SK-N-SH (cell line): Measurements from ENCODE around the gene USP48. TPM values are rescaled to one million over a fixed set of nuclear protein-coding genes. Genes with fewer than 3 reads are reported as not detected.

Source experiments
- CTCF ChIA-PET: fragments of 300-600, 350-600 bp; formaldehyde crosslinking; extraction: SDS; loops from one replicate; lab custom pipeline; 2021; lab: Yijun Ruan, JAX
- POLR2A ChIA-PET: fragments of 350-600 bp; sonication (Branson Sonifier 250); formaldehyde crosslinking; extraction: SDS; loops from one replicate; lab custom pipeline; 2020; ENCODE audit warnings: antibody characterized with exemption, inconsistent platforms; lab: Yijun Ruan, JAX
- DNase-seq: peaks from one replicate; pipeline ENCODE4 v3.0.0; 2012
- H2AFZ ChIP-seq: fragments of 200-600 bp; sonication (generic); 2 replicates; pipeline ENCODE4 v1.8.1; 2016; ENCODE audit warnings: antibody characterized with exemption, mild to moderate bottlenecking, low read depth
- H3F3A ChIP-seq: fragments of 200-600 bp; sonication (generic); replicated peaks from 2 replicates; pipeline ENCODE3; 2016; ENCODE audit warnings: antibody characterized with exemption, mild to moderate bottlenecking; ENCODE audit not compliant: insufficient read depth
- H3K27ac ChIP-seq, 2 experiments: fragments of 200-500 bp in 1 of 2; fragments of 200-600 bp in 1 of 2; sonication (Bioruptor generic) in 1 of 2; sonication (generic), shearing (Covaris generic) in 1 of 2; 2 replicates each; pipeline versions ENCODE4 v1.5.1 to v1.6.1; 2014 to 2016; ENCODE audit warnings: low read depth in 2 of 2, inconsistent platforms in 1 of 2, low read length in 1 of 2, mild to moderate bottlenecking in 1 of 2, mixed read lengths in 1 of 2
- H3K27me3 ChIP-seq: fragments of 200-600 bp; sonication (generic), shearing (Covaris generic); 2 replicates; pipeline ENCODE4 v1.6.1; 2016; ENCODE audit warnings: mixed run types; ENCODE audit not compliant: insufficient read depth
- H3K36me3 ChIP-seq, 2 experiments: fragments of 200-500 bp in 1 of 2; fragments of 200-600 bp in 1 of 2; sonication (Bioruptor generic) in 1 of 2; sonication (generic) in 1 of 2; replicated peaks in 1 of 2; 2 replicates each; pipeline versions ENCODE3 to v1.5.1; 2014 to 2016; ENCODE audit warnings: low read length in 1 of 2, mild to moderate bottlenecking in 1 of 2; ENCODE audit not compliant: insufficient read depth in 2 of 2, control insufficient read depth in 1 of 2
- H3K4me1 ChIP-seq, 2 experiments: fragments of 200-500 bp in 1 of 2; fragments of 200-600 bp in 1 of 2; sonication (Bioruptor generic) in 1 of 2; sonication (generic), shearing (Covaris generic) in 1 of 2; 2 replicates each; pipeline versions ENCODE4 v1.5.1 to v1.6.1; 2014 to 2016; ENCODE audit warnings: low read depth in 1 of 2, low read length in 1 of 2, mixed run types in 1 of 2; ENCODE audit not compliant: insufficient read depth in 2 of 2, control insufficient read depth in 1 of 2
- H3K4me2 ChIP-seq: fragments of 200-600 bp; sonication (generic), shearing (Covaris generic); 2 replicates; pipeline ENCODE4 v1.6.1; 2017; ENCODE audit warnings: mixed run types
- H3K4me3 ChIP-seq, 2 experiments: fragments of 200-500 bp in 1 of 2; fragments of 200-600 bp in 1 of 2; sonication (Bioruptor generic) in 1 of 2; sonication (generic), shearing (Covaris generic) in 1 of 2; 2 replicates each; pipeline versions ENCODE4 v1.5.1 to v1.8.1; 2014 to 2016; ENCODE audit warnings: low read depth in 2 of 2, inconsistent platforms in 1 of 2, low read length in 1 of 2, mild to moderate bottlenecking in 1 of 2, mixed read lengths in 1 of 2, moderate library complexity in 1 of 2
- H3K79me2 ChIP-seq: fragments of 200-600 bp; sonication (generic); 2 replicates; pipeline ENCODE4 v1.8.1; 2017; ENCODE audit warnings: mild to moderate bottlenecking; ENCODE audit not compliant: insufficient read depth
- H3K9ac ChIP-seq: fragments of 200-600 bp; sonication (generic); 2 replicates; pipeline ENCODE4 v1.6.1; 2017; ENCODE audit warnings: mixed run types
- H3K9me2 ChIP-seq: fragments of 200-600 bp; sonication (generic); 2 replicates; pipeline ENCODE4 v1.6.1; 2017; ENCODE audit warnings: mixed run types
- H3K9me3 ChIP-seq: fragments of 200-600 bp; sonication (generic); 2 replicates; pipeline ENCODE4 v1.6.1; 2017; ENCODE audit warnings: mixed run types, mild to moderate bottlenecking, moderate library complexity
- H4K20me1 ChIP-seq: fragments of 200-600 bp; sonication (generic); 2 replicates; pipeline ENCODE4 v1.6.1; 2017; ENCODE audit warnings: mild to moderate bottlenecking, mixed run types; ENCODE audit not compliant: insufficient read depth
- CHD2 ChIP-seq: fragments of 150-350 bp; IDR thresholded peaks from 2 replicates; pipeline ENCODE4 v1.6.1; 2018; ENCODE audit warnings: low read length; ENCODE audit not compliant: partially characterized antibody
- CTCF ChIP-seq: fragments of 200-600 bp; sonication (generic); IDR thresholded peaks from 2 replicates; pipeline ENCODE4 v1.6.1; 2017; ENCODE audit warnings: antibody characterized with exemption, mild to moderate bottlenecking, moderate library complexity
- ELF1 ChIP-seq: IDR thresholded peaks from 2 replicates; pipeline ENCODE4 v1.4.0; 2012
- FOXJ3 ChIP-seq: sonication (generic); formaldehyde crosslinking; IDR thresholded peaks from 2 replicates; pipeline ENCODE4 v1.5.1; 2020; ENCODE audit warnings: mild to moderate bottlenecking, missing genetic modification reagents
- GABPA ChIP-seq: IDR thresholded peaks from 2 replicates; pipeline ENCODE4 v1.4.0; 2012; ENCODE audit warnings: low read depth, mild to moderate bottlenecking
- GATA2 ChIP-seq: sonication (generic); formaldehyde crosslinking; IDR thresholded peaks from 2 replicates; pipeline ENCODE4 v1.5.0; 2020; ENCODE audit warnings: mild to moderate bottlenecking, missing genetic modification reagents
- IRF3 ChIP-seq: fragments of 150-350 bp; IDR thresholded peaks from 2 replicates; pipeline ENCODE4 v1.6.1; 2016; ENCODE audit warnings: mild to moderate bottlenecking, low read depth, low read length
- JUND ChIP-seq: IDR thresholded peaks from 2 replicates; pipeline ENCODE4 v1.4.0; 2012
- MAX ChIP-seq: IDR thresholded peaks from 2 replicates; pipeline ENCODE4 v1.4.0; 2012; ENCODE audit warnings: low read depth
- MEF2A ChIP-seq: IDR thresholded peaks from 2 replicates; pipeline ENCODE4 v1.4.0; 2012; ENCODE audit warnings: low read depth, borderline replicate concordance
- MXI1 ChIP-seq: IDR thresholded peaks from 2 replicates; pipeline ENCODE4 v1.6.1; 2012; ENCODE audit warnings: mild to moderate bottlenecking, low read depth, low read length, improper control_type of control experiment
- NFIC ChIP-seq: IDR thresholded peaks from 2 replicates; pipeline ENCODE4 v1.4.0; 2012; ENCODE audit warnings: borderline replicate concordance
- NRF1 ChIP-seq: IDR thresholded peaks from 2 replicates; pipeline ENCODE4 v1.6.1; 2012; ENCODE audit warnings: low read depth, mild to moderate bottlenecking, low read length
- PBX3 ChIP-seq: IDR thresholded peaks from 2 replicates; pipeline ENCODE4; 2012
- RAD21 ChIP-seq: IDR thresholded peaks from 2 replicates; pipeline ENCODE4 v1.6.1; 2012; ENCODE audit warnings: mild to moderate bottlenecking, low read length
- REST ChIP-seq: IDR thresholded peaks from 2 replicates; pipeline ENCODE4 v1.6.1; 2012; ENCODE audit warnings: mild to moderate bottlenecking, low read depth, low read length, moderate library complexity
- RFX5 ChIP-seq: IDR thresholded peaks from 2 replicates; pipeline ENCODE4 v1.6.1; 2012; ENCODE audit warnings: mild to moderate bottlenecking, improper control_type of control experiment, low read length
- RXRA ChIP-seq: IDR thresholded peaks from 2 replicates; pipeline ENCODE4 v1.4.0; 2012; ENCODE audit warnings: low read depth, mild to moderate bottlenecking, borderline replicate concordance
- SIN3A ChIP-seq: IDR thresholded peaks from 2 replicates; pipeline ENCODE4 v1.6.1; 2012; ENCODE audit warnings: low read depth, mild to moderate bottlenecking, low read length, moderate library complexity, borderline replicate concordance
- SMC3 ChIP-seq: IDR thresholded peaks from 2 replicates; pipeline ENCODE4 v1.6.1; 2012; ENCODE audit warnings: low read depth, low read length, improper control_type of control experiment
- TAF1 ChIP-seq: IDR thresholded peaks from 2 replicates; pipeline ENCODE4 v1.6.1; 2012; ENCODE audit warnings: low read depth, mild to moderate bottlenecking, low read length, moderate library complexity, borderline replicate concordance
- TCF12 ChIP-seq: IDR thresholded peaks from 2 replicates; pipeline ENCODE4 v1.4.0; 2012
- TEAD4 ChIP-seq: IDR thresholded peaks from 2 replicates; pipeline ENCODE4 v1.4.0; 2012; ENCODE audit warnings: mild to moderate bottlenecking, borderline replicate concordance; ENCODE audit not compliant: insufficient read depth
- YY1 ChIP-seq: IDR thresholded peaks from 2 replicates; pipeline ENCODE4 v1.4.0; 2012; ENCODE audit warnings: low read depth, mild to moderate bottlenecking
- ZBTB33 ChIP-seq: IDR thresholded peaks from 2 replicates; pipeline ENCODE4 v1.4.0; 2012; ENCODE audit warnings: low read depth, borderline replicate concordance
- WGBS: methylation state at CpG from one replicate; pipeline ENCODE4 v1.1.6; 2017; ENCODE audit warnings: low lambda C conversion rate; 5-methylcytosine and 5-hydroxymethylcytosine counted together
- polyA plus RNA-seq, 3 experiments: library from polyadenylated mRNA; depleted of rRNA; stranded (reverse); fragments of >200 nt; gene quantifications; 2 replicates each; pipeline ENCODE4 v1.2.3, GENCODE V29; 2012

The USP48 gene
- polyA plus RNA-seq, 1 of the 3 experiments (the other 2 are of a cell fraction) = 13.6 TPM

- no peak overlapping the region for H2AFZ ChIP-seq
- peak overlapping the region in 1 of 2 experiments; percentile 45; a peak in 2 of 4 replicates for H3K27ac ChIP-seq
- DNase-seq = peak; percentile 49
- no peak overlapping the region for H3K9ac ChIP-seq
- H3K9me2 ChIP-seq = no peaks in the 10 kb centered on the region
- H3K79me2 ChIP-seq = no peaks in the 10 kb centered on the region
- no peaks in the 10 kb centered on the region for H3K4me1 ChIP-seq
- H3F3A ChIP-seq = peaks cover 18% of the 10 kb centered on the region
- H3K36me3 ChIP-seq = peaks cover 51 to 68% of the 10 kb centered on the region in 2 experiments
- no peaks in the 10 kb centered on the region for H3K9me3 ChIP-seq
- no peaks in the 10 kb centered on the region for H3K27me3 ChIP-seq
- H3K4me2 ChIP-seq = no peak overlapping the region
- no peak overlapping the region for H3K4me3 ChIP-seq
- WGBS = 65% methylated on average over 3 of the region's 3 CpGs
- ChIA-PET CTCF (interaction anchor here (0.6 to 1.8 kb wide), 29 partner anchors 8 to 335 kb away, joined by 3 to 20 read pairs (median 3); partner anchors contain the start of gene RAP1GAP), POLR2A (no interaction called here)
- no peaks in the 10 kb centered on the region; the same call in 1 of the 2 replicates for H4K20me1 ChIP-seq
- peak; percentile 57 for TF ChIP-seq SMC3
- no peak for TF ChIP-seq ZBTB33
- TF ChIP-seq MAX = no peak
- no peak for TF ChIP-seq FOXJ3 (CRISPR knock-in tag)
- no peak for TF ChIP-seq GATA2 (CRISPR knock-in tag)
- TF ChIP-seq PBX3 = no peak
- TF ChIP-seq NFIC = no peak
- TF ChIP-seq GABPA = no peak
- TF ChIP-seq YY1 = no peak
- no peak for TF ChIP-seq MXI1
- no peak for TF ChIP-seq SIN3A
- TF ChIP-seq TAF1 = no peak
- TF ChIP-seq ELF1 = no peak
- TF ChIP-seq RXRA = no peak
- peak; percentile 65 for TF ChIP-seq CTCF
- TF ChIP-seq TEAD4 = no peak
- no peak for TF ChIP-seq RFX5
- no peak for TF ChIP-seq NRF1
- no peak for TF ChIP-seq MEF2A
- no peak for TF ChIP-seq REST
- TF ChIP-seq CHD2 = no peak
- TF ChIP-seq TCF12 = no peak
- TF ChIP-seq JUND = no peak
- no peak for TF ChIP-seq IRF3
- TF ChIP-seq RAD21 = peak; percentile 64
Measured at GRCh38 chr1:21703318-21703963, 79.5 kb downstream of the USP48 start.
